Measurements from ENCODE around the gene ICAM3. TPM values are rescaled to one million over a fixed set of nuclear protein-coding genes. Genes with fewer than 3 reads are reported as not detected.

Gene ICAM3
- total and polyA plus RNA-seq, 12 donors, result 6.1 to 77.2 (median 16.8) TPM

- Histone ChIP-seq H3K27ac (no peak overlapping the region), H3K4me3 (peak overlapping the region in 6 of 10 donors; percentile 32 to 56 (median 49)), H3K36me3 (peaks cover 0 to 26% (median 18%) of the 10 kb centered on the region in 9 donors), H3K4me1 (peaks cover 23 to 90% (median 77%) of the 10 kb centered on the region in 9 donors), H3K27me3 (peaks cover 19 to 69% (median 66%) of the 10 kb centered on the region in 7 donors), H3K9me3 (no peaks in the 10 kb centered on the region)
- intact Hi-C loops (cut with DNase I), result loop anchor here in 2 of 10 donors (5.0 kb wide), 2 partner anchors 39 to 44 kb away; partner anchors contain the start of gene RAVER1 (in 1 of the 2)
- no peak for TF ChIP-seq CTCF (IDR thresholded peaks at IDR 0.05)
- no peak for ATAC-seq
- DNase-seq, result no peak
- WGBS, 2 donors, result 7 to 8% methylated on average over 23 of the region's 23 CpGs
Observed at GRCh38 chr19:10288662-10289166, 50.7 kb downstream of the ICAM3 start.

GRCh38 chr19:10286803-10287737, 52.4 kb downstream of the ICAM3 start, which contains the start of gene ICAM4:
Gene ICAM4 (plus strand): TSS chr19:10286955. CDS start chr19:10287013, 58 bp downstream.
- intact Hi-C loops (cut with DNase I), result loop anchor here in 2 of 10 donors (2.0 to 5.0 kb wide), 3 partner anchors 28 to 45 kb away; partner anchors contain the start of gene RAVER1 (in 1 of the 2)
- TF ChIP-seq CTCF (IDR thresholded peaks at IDR 0.05), result no peak
- H3K4me3 ChIP-seq, result peak within 1 kb of the TSS in 9 of 10 donors; percentile 2 to 54 (median 28)
- ATAC-seq, result peak; percentile 71 to 91 (median 82)
- peak within 1 kb of the TSS; percentile 2 to 80 (median 50) for H3K27ac ChIP-seq
- WGBS, 2 donors, result 2% methylated on average over 56 to 59 of the region's 59 CpGs
- H3K36me3 ChIP-seq, result peaks cover 0 to 42% (median 20%) of the 10 kb centered on the region in 9 donors
- H3K9me3 ChIP-seq, result no peaks in the 10 kb centered on the region
- DNase-seq, result peak; percentile 89 to 90
- H3K27me3 ChIP-seq, result peaks cover 3 to 53% (median 50%) of the 10 kb centered on the region in 7 donors
- H3K4me1 ChIP-seq, result peaks cover 23 to 75% (median 67%) of the 10 kb centered on the region in 9 donors

GRCh38 chr19:10285393-10285792, 54.0 kb downstream of the ICAM3 start:
- intact Hi-C loops (cut with DNase I), result loop anchor here in 2 of 10 donors (5.0 kb wide), 2 partner anchors 42 to 47 kb away; partner anchors contain the start of gene RAVER1 (in 1 of the 2)
- Histone ChIP-seq H3K27ac (no peak overlapping the region), H3K4me1 (peaks cover 16 to 58% (median 51%) of the 10 kb centered on the region in 9 donors), H3K9me3 (no peaks in the 10 kb centered on the region), H3K27me3 (peaks cover 0 to 36% (median 33%) of the 10 kb centered on the region in 7 donors), H3K36me3 (peaks cover 0 to 59% (median 20%) of the 10 kb centered on the region in 9 donors), H3K4me3 (no peak overlapping the region)
- TF ChIP-seq CTCF (IDR thresholded peaks at IDR 0.05), result no peak
- WGBS, 2 donors, result 95 to 96% methylated on average over 4 of the region's 4 CpGs
- ATAC-seq (no peak), DNase-seq (no peak)

- TF ChIP-seq CTCF (IDR thresholded peaks at IDR 0.05), result no peak
- 96 to 97% methylated on average over 13 of the region's 13 CpGs for WGBS, 2 donors
- ATAC-seq (no peak), DNase-seq (no peak)
- Histone ChIP-seq H3K36me3 (peaks cover 0 to 64% (median 20%) of the 10 kb centered on the region in 9 donors), H3K9me3 (no peaks in the 10 kb centered on the region), H3K27ac (no peak overlapping the region), H3K4me3 (no peak overlapping the region), H3K27me3 (peaks cover 0 to 31% (median 28%) of the 10 kb centered on the region in 7 donors), H3K4me1 (peaks cover 13 to 53% (median 46%) of the 10 kb centered on the region in 9 donors)
- intact Hi-C loops (cut with DNase I), result loop anchor here in 2 of 10 donors (5.0 kb wide), 2 partner anchors 42 to 47 kb away; partner anchors contain the start of gene RAVER1 (in 1 of the 2)
Observed at GRCh38 chr19:10284960-10285278, 54.5 kb downstream of the ICAM3 start.

All from heart right ventricle (tissue), 16 donors.